ENCODE measurements around the gene CLPSL2. TPM values are rescaled to one million over a fixed set of nuclear protein-coding genes. Genes with fewer than 3 reads are reported as not detected.

Gene CLPSL2
- total RNA-seq, 4 donors from 2014 or later = not detected

- no peak for DNase-seq (ENCODE audit: low spot score in 2 of 2)
- intact Hi-C loops (cut with DNase I; ENCODE audit: low total_unique reads) = no loop called here
- WGBS, 2 donors = 67 to 88% methylated on average over 11 of the region's 11 CpGs
- TF ChIP-seq POLR2A (IDR thresholded peaks at IDR 0.05) (no peak), CTCF (IDR thresholded peaks at IDR 0.05) (no peak)
- no peak overlapping the region for H3K4me3 ChIP-seq (ENCODE audit: low read depth, poor library complexity, severe bottlenecking)
Observed at GRCh38 chr6:35774116-35774794, 2.1 kb upstream of the CLPSL2 start.

GRCh38 chr6:35775031-35775430 is 1.4 kb upstream of the CLPSL2 start:
- intact Hi-C loops (cut with DNase I; ENCODE audit: low total_unique reads) = no loop called here
- 64 to 70% methylated on average over 6 of the region's 6 CpGs for WGBS, 2 donors
- TF ChIP-seq CTCF (IDR thresholded peaks at IDR 0.05) (no peak), POLR2A (IDR thresholded peaks at IDR 0.05) (no peak)
- no peak overlapping the region for H3K4me3 ChIP-seq (ENCODE audit: low read depth, poor library complexity, severe bottlenecking)
- DNase-seq (ENCODE audit: low spot score in 2 of 2) = no peak

- intact Hi-C loops (cut with DNase I; ENCODE audit: low total_unique reads) = no loop called here
- no peak for DNase-seq (ENCODE audit: low spot score in 2 of 2)
- TF ChIP-seq POLR2A (IDR thresholded peaks at IDR 0.05) (no peak), CTCF (IDR thresholded peaks at IDR 0.05) (no peak)
- WGBS, 2 donors = 77 to 78% methylated on average over 10 of the region's 10 CpGs
- H3K4me3 ChIP-seq (ENCODE audit: low read depth, poor library complexity, severe bottlenecking) = no peak overlapping the region
Observed at GRCh38 chr6:35777356-35778102, 1.1 kb downstream of the CLPSL2 start.

- no peak for DNase-seq (ENCODE audit: low spot score in 2 of 2)
- no peak overlapping the region for H3K4me3 ChIP-seq (ENCODE audit: low read depth, poor library complexity, severe bottlenecking)
- no peak for TF ChIP-seq CTCF (IDR thresholded peaks at IDR 0.05)
- TF ChIP-seq POLR2A (IDR thresholded peaks at IDR 0.05) = no peak
- WGBS, 2 donors = 42 to 73% methylated on average over 2 of the region's 2 CpGs
- intact Hi-C loops (cut with DNase I; ENCODE audit: low total_unique reads) = no loop called here
Observed at GRCh38 chr6:35778437-35778836, 2.0 kb downstream of the CLPSL2 start.

GRCh38 chr6:35780719-35781118 is 4.3 kb downstream of the CLPSL2 start, which contains the start of gene CLPSL1:
CLPSL1 (plus strand) TSS chr6:35781019; CDS start chr6:35781111, 92 bp downstream.
- no peak for DNase-seq (ENCODE audit: low spot score in 2 of 2)
- 86 to 88% methylated on average over 7 of the region's 7 CpGs for WGBS, 2 donors
- intact Hi-C loops (cut with DNase I; ENCODE audit: low total_unique reads) = no loop called here
- no peak for TF ChIP-seq CTCF (IDR thresholded peaks at IDR 0.05)
- no peak for TF ChIP-seq POLR2A (IDR thresholded peaks at IDR 0.05)
- H3K4me3 ChIP-seq (ENCODE audit: low read depth, poor library complexity, severe bottlenecking) = no peak within 1 kb of the TSS

Data from lower leg skin (tissue), 4 donors.